Heart left ventricle (tissue), 13 donors: ENCODE results near the gene SCUBE3.

ENCODE experiments used
- CTCF ChIP-seq, 12 donors: fragments of 200-600 bp; sonication (generic) in 4 of 12; IDR thresholded peaks; one replicate each; pipeline versions ENCODE4 v1.5.0 to v1.8.0; 2018 to 2022; ENCODE audit warnings: antibody characterized with exemption in 12 of 12, mild to moderate bottlenecking in 5 of 12
- POLR2A ChIP-seq, 2 donors: fragments of 450-650 bp; IDR thresholded peaks; one replicate each; pipeline ENCODE4 v1.6.1; 2017; ENCODE audit warnings: antibody characterized with exemption in 2 of 2, mild to moderate bottlenecking in 2 of 2, moderate library complexity in 2 of 2
- donor health status: ischemic (EF 13 %, LVEDD 7.1; RV severe dilation, severe dysfunction).
- donor health status: DM: no; HTN: yes; CAD: no.
- donor health status: DM: no; HTN: no; CAD: no.
- donor health status: ischemic (EF 25% LVEDD 6.9; RV normal size, moderate dysfunction).
- donor health status: ischemic (EF 25% LVEDD 5.7; RV mildly dilated, moderate dysfunction).
- donor health status: ischemic (EF 35%, LVEDD 5.7; RV mildly dilated, moderate dysfunction).
- donor health status: nonischemic (EF 11% LVEDD 7.7; RV severe dilation, severe dysfunction).
- donor health status: DM: yes; HTN: yes; CAD: no.
- donor health status: PGD.
- donor health status: ischemic (EF 29% LVEDD 5.4; RV normal size, mild dysfunction).
- donor health status: nonischemic (EF 23%, LVEDD 6.1; RV moderate dilation, normal function).

- TF ChIP-seq POLR2A (IDR thresholded peaks at IDR 0.05) (no peak), CTCF (IDR thresholded peaks at IDR 0.05) (no peak)
These were observed 34.0 kb downstream of the SCUBE3 start for GRCh38 chr6:35247642-35248231.
